Heart left ventricle (tissue), 13 donors: ENCODE results near the gene HTT.

Experiments used
- POLR2A ChIP-seq, 2 donors: fragments of 450-650 bp; IDR thresholded peaks; one replicate each; pipeline ENCODE4 v1.6.1; 2017; ENCODE audit warnings: antibody characterized with exemption in 2 of 2, mild to moderate bottlenecking in 2 of 2, moderate library complexity in 2 of 2
- TF ChIP-seq, protein P1 (sequence below), 12 donors: fragments of 200-600 bp; sonication (generic) in 4 of 12; IDR thresholded peaks; one replicate each; pipeline versions ENCODE4 v1.5.0 to v1.8.0; 2018 to 2022; ENCODE audit warnings: antibody characterized with exemption in 12 of 12, mild to moderate bottlenecking in 5 of 12
- donor health status: ischemic (EF 13 %, LVEDD 7.1; RV severe dilation, severe dysfunction).
- donor health status: DM: no; HTN: yes; CAD: no.
- donor health status: DM: no; HTN: no; CAD: no.
- donor health status: ischemic (EF 25% LVEDD 6.9; RV normal size, moderate dysfunction).
- donor health status: ischemic (EF 25% LVEDD 5.7; RV mildly dilated, moderate dysfunction).
- donor health status: ischemic (EF 35%, LVEDD 5.7; RV mildly dilated, moderate dysfunction).
- donor health status: nonischemic (EF 11% LVEDD 7.7; RV severe dilation, severe dysfunction).
- donor health status: DM: yes; HTN: yes; CAD: no.
- donor health status: PGD.
- donor health status: ischemic (EF 29% LVEDD 5.4; RV normal size, mild dysfunction).
- donor health status: nonischemic (EF 23%, LVEDD 6.1; RV moderate dilation, normal function).

DNA sequence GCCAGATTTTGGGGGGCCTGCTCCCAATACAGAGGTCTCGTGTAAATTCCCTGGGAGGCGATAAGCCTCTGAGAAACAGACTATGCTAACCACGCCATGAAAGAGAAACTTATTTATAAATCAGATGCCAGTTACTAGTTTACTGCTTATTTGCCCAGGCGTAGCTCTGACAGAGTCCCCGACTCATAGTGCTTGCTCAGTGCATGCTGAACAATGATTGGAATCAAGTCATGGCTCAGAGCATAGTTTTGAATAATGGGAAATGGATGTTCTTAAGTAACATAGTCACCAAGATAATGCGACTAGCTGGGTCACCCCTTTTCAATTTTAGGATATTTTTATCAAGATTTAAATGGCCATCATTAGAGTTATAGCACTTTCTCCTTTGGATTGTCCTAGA is 39.9 kb downstream of the HTT start:
- TF ChIP-seq, protein P1, sequence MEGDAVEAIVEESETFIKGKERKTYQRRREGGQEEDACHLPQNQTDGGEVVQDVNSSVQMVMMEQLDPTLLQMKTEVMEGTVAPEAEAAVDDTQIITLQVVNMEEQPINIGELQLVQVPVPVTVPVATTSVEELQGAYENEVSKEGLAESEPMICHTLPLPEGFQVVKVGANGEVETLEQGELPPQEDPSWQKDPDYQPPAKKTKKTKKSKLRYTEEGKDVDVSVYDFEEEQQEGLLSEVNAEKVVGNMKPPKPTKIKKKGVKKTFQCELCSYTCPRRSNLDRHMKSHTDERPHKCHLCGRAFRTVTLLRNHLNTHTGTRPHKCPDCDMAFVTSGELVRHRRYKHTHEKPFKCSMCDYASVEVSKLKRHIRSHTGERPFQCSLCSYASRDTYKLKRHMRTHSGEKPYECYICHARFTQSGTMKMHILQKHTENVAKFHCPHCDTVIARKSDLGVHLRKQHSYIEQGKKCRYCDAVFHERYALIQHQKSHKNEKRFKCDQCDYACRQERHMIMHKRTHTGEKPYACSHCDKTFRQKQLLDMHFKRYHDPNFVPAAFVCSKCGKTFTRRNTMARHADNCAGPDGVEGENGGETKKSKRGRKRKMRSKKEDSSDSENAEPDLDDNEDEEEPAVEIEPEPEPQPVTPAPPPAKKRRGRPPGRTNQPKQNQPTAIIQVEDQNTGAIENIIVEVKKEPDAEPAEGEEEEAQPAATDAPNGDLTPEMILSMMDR (IDR thresholded peaks at IDR 0.05), result no peak
- TF ChIP-seq POLR2A (IDR thresholded peaks at IDR 0.05), result no peak
